ENCODE data around the gene USP22. TPM values are rescaled to one million over a fixed set of nuclear protein-coding genes. Genes with fewer than 3 reads are reported as not detected.
A peak's percentile ranks its signal among the peaks of the same experiment; 100 is the strongest.

Gene USP22
- total and polyA plus RNA-seq, 2 of the 8 experiments (the other 6 are each of a cell fraction or from before 2014, with no cell fraction given), result 221 to 316 TPM

- no peak for DNase-seq (ENCODE audit: low read depth in 1 of 2, low spot score in 2 of 2)
- no peak overlapping the region for H3K18ac ChIP-seq (ENCODE audit: extremely low read depth, low read length)
- no peak overlapping the region for H3K23ac ChIP-seq (ENCODE audit: insufficient read length)
- H3K4me2 ChIP-seq (ENCODE audit: insufficient read depth in 1 of 2, low read depth in 2 of 2, low read length in 2 of 2), result no peak overlapping the region
- H3K23me2 ChIP-seq (ENCODE audit: low read depth, low read length), result no peaks in the 10 kb centered on the region
- H4K20me1 ChIP-seq (replicated peaks in 1 of 2; ENCODE audit: control insufficient read depth in 1 of 2, insufficient read depth in 2 of 2, low read length in 2 of 2), result peaks cover 29 to 50% of the 10 kb centered on the region in 2 experiments
- no peak overlapping the region for H4K91ac ChIP-seq (replicated peaks; ENCODE audit: insufficient read length, low read length)
- H2BK20ac ChIP-seq (ENCODE audit: low read length), result no peak overlapping the region
- H4K5ac ChIP-seq (ENCODE audit: insufficient read length, low read depth, low read length), result no peak overlapping the region
- H3K36me3 ChIP-seq (ENCODE audit: control insufficient read depth in 2 of 4, insufficient read depth in 4 of 4, low read length in 3 of 4), result peaks cover 71 to 91% (median 82%) of the 10 kb centered on the region in 4 experiments
- 88% methylated on average over 10 of the region's 10 CpGs; no CpG with 5 or more reads in 1 of the 2 experiments for WGBS, 2 experiments (ENCODE audit: extremely low coverage in 1 of 2, insufficient coverage in 1 of 2, insufficient read length in 1 of 2, insufficient replicate concordance in 2 of 2, low coverage in 1 of 2, low lambda C conversion rate in 2 of 2, missing lambda C conversion rate in 1 of 2)
- no peaks in the 10 kb centered on the region for H3K9me3 ChIP-seq (ENCODE audit: insufficient read depth in 2 of 2, low read depth in 1 of 2, low read length in 1 of 2)
- H3K79me1 ChIP-seq (ENCODE audit: low read depth, low read length), result peaks cover 34% of the 10 kb centered on the region
- H3K9ac ChIP-seq (replicated peaks in 1 of 4; ENCODE audit: extremely low read depth in 1 of 4, low read depth in 3 of 4, low read length in 3 of 4), result peak overlapping the region in 1 of 4 experiments; percentile 21; a peak in 1 of 7 replicates
- no peak overlapping the region for H2AFZ ChIP-seq (ENCODE audit: low read length)
- FAIRE-seq, result no peak
- H2BK5ac ChIP-seq (ENCODE audit: low read depth, low read length), result no peak overlapping the region
- no peak overlapping the region for H4K8ac ChIP-seq (ENCODE audit: extremely low read depth, insufficient read depth, low read length)
- no peak overlapping the region for H3K4me3 ChIP-seq (ENCODE audit: extremely low read depth in 1 of 4, insufficient read depth in 2 of 4, low read depth in 3 of 4, low read length in 4 of 4)
- H3K4ac ChIP-seq (replicated peaks; ENCODE audit: insufficient read length, low read depth, low read length), result no peak overlapping the region
- no peak for TF ChIP-seq POU5F1 (IDR thresholded peaks at IDR 0.05; ENCODE audit: low read depth, low read length)
- H3K79me2 ChIP-seq (ENCODE audit: control insufficient read depth in 1 of 2, insufficient read depth in 2 of 2, low read length in 2 of 2), result peaks cover 15 to 96% of the 10 kb centered on the region in 2 experiments
- no peaks in the 10 kb centered on the region for H3K27me3 ChIP-seq (replicated peaks in 1 of 4; ENCODE audit: control insufficient read depth in 3 of 4, extremely low read depth in 1 of 4, insufficient read depth in 3 of 4, low read length in 3 of 4)
- H2BK12ac ChIP-seq (ENCODE audit: low read depth, low read length), result no peak overlapping the region
- no peaks in the 10 kb centered on the region for H3K4me1 ChIP-seq (replicated peaks in 1 of 4; ENCODE audit: control insufficient read depth in 3 of 4, insufficient read depth in 4 of 4, low read length in 3 of 4)
- no peak overlapping the region for H3K27ac ChIP-seq (ENCODE audit: low read depth, low read length)
- no peak overlapping the region for H2BK15ac ChIP-seq (ENCODE audit: low read length)
- no peak overlapping the region for H2AK5ac ChIP-seq (ENCODE audit: low read depth, low read length)
- no peak overlapping the region for H2BK120ac ChIP-seq (replicated peaks; ENCODE audit: low read depth, low read length)
- no peak overlapping the region for H3K56ac ChIP-seq (replicated peaks; ENCODE audit: insufficient read length, low read depth, low read length)
- POLR2A ChIA-PET (ENCODE audit: partially characterized antibody), result interaction anchor here (1.1 to 1.7 kb wide), 3 partner anchors 15 to 40 kb away, joined by 3 to 4 read pairs (median 4); no protein-coding TSS in a partner anchor
- CTCF ChIA-PET (ENCODE audit: partially characterized antibody), result interaction anchor here (0.7 to 1.0 kb wide), 2 partner anchors 22 to 84 kb away, joined by 3 read pairs; no protein-coding TSS in a partner anchor
- H3K14ac ChIP-seq (ENCODE audit: insufficient read length), result no peak overlapping the region
Observed at GRCh38 chr17:21017861-21018260, 24.9 kb downstream of the USP22 start.

Measured in H1 (cell line).